SK-N-MC (cell line): ENCODE measurements around the gene COL6A1.

ENCODE experiments used
- EZH2 ChIP-seq: fragments of 200-600 bp; sonication (generic); IDR thresholded peaks from one replicate; pipeline ENCODE4 v1.6.1; 2017; ENCODE audit warnings: antibody characterized with exemption
- FOXP2 ChIP-seq: optimal IDR thresholded peaks from 2 replicates; pipeline ENCODE3; 2011; ENCODE audit warnings: mild to moderate bottlenecking, moderate library complexity; ENCODE audit not compliant: insufficient read depth; ENCODE audit errors: extremely low read length, control extremely low read depth
- POLR2AphosphoS5 ChIP-seq: IDR thresholded peaks from 2 replicates; pipeline ENCODE4 v1.6.1; 2012; ENCODE audit warnings: mild to moderate bottlenecking, low read depth, low read length, borderline replicate concordance

DNA sequence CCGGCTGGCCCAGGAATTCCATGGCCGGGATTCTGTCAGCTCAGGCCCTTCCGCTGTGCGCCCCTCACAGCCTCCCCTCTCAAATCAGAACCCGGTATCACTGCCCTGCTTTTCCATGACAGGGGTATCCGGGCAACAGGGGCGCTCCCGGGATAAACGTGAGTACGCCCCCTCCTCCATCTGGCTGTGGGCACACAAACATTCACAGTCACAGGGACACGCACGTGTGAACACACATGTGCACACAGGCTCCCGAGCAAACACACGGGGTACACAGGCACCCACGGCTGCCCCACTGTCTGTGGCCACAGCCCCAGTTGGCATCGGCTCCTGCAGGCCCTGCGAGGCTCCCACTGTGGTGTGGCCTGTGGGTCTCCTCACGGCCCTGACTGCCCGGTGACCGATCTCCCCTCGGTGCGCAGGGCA, 16.7 kb downstream of the COL6A1 start:
- TF ChIP-seq EZH2 (no peak), POLR2AphosphoS5 (no peak), FOXP2 (no peak)
